Neutrophil (primary cell): ENCODE results near the gene TEAD1.

Experiments used
- H3K27ac ChIP-seq: fragments of 200-600 bp; sonication (generic); 2 replicates; pipeline ENCODE4 v1.5.1; 2016; ENCODE audit warnings: mild to moderate bottlenecking, moderate library complexity
- H3K27me3 ChIP-seq: fragments of 200-600 bp; sonication (generic); 2 replicates; pipeline ENCODE4 v1.6.0; 2016; ENCODE audit warnings: mild to moderate bottlenecking
- H3K36me3 ChIP-seq: fragments of 200-600 bp; sonication (generic); 2 replicates; pipeline ENCODE4 v1.5.1; 2017
- H3K4me1 ChIP-seq, 2 experiments: fragments of 200-600 bp in 1 of 2; sonication (generic) in 1 of 2; 1 replicate in 1 of 2; 2 replicates in 1 of 2; pipeline versions ENCODE4 v1.5.1 to v1.6.1; 2013 to 2016; ENCODE audit warnings: low read depth in 1 of 2, low read length in 1 of 2, mild to moderate bottlenecking in 1 of 2, moderate library complexity in 1 of 2; ENCODE audit not compliant: control insufficient read depth in 1 of 2, insufficient read depth in 1 of 2
- H3K4me3 ChIP-seq, 2 experiments: fragments of 200-600 bp in 1 of 2; sonication (generic) in 1 of 2; 1 replicate in 1 of 2; 2 replicates in 1 of 2; pipeline ENCODE4 v1.5.1; 2013 to 2016; ENCODE audit warnings: low read depth in 1 of 2, low read length in 1 of 2, mild to moderate bottlenecking in 1 of 2, moderate library complexity in 1 of 2
- H3K9me3 ChIP-seq: fragments of 200-600 bp; sonication (generic); 2 replicates; pipeline ENCODE4 v1.5.1; 2016
- TF ChIP-seq, protein P1 (sequence below): fragments of 200-600 bp; sonication (generic); IDR thresholded peaks from 2 replicates; pipeline ENCODE4 v1.5.1; 2016; ENCODE audit warnings: antibody characterized with exemption

The TEAD1 gene

DNA sequence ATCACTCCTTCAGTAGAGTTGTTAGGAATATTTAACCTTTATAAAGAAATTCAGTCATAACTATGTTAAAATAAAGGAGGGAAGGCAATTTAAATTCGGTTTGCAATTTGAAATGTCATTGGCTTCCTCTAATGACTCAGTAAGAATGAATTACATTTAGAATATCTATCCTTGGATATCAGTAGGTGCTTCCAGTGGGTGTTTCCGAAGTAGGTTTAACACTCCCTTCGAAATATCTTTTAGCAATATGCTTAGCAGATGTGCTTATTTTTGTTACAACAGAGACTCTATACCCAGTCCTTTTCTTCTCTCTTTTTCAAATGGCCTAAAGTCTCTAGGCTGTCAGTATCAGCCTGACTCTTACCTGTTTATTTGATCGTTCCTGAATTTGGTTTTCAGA lies 231.2 kb downstream of the TEAD1 start:
- Histone ChIP-seq H3K36me3 (no peaks in the 10 kb centered on the region), H3K9me3 (no peaks in the 10 kb centered on the region), H3K27me3 (peaks cover 28% of the 10 kb centered on the region), H3K4me3 (no peak overlapping the region), H3K4me1 (no peaks in the 10 kb centered on the region), H3K27ac (no peak overlapping the region)
- TF ChIP-seq, protein P1, sequence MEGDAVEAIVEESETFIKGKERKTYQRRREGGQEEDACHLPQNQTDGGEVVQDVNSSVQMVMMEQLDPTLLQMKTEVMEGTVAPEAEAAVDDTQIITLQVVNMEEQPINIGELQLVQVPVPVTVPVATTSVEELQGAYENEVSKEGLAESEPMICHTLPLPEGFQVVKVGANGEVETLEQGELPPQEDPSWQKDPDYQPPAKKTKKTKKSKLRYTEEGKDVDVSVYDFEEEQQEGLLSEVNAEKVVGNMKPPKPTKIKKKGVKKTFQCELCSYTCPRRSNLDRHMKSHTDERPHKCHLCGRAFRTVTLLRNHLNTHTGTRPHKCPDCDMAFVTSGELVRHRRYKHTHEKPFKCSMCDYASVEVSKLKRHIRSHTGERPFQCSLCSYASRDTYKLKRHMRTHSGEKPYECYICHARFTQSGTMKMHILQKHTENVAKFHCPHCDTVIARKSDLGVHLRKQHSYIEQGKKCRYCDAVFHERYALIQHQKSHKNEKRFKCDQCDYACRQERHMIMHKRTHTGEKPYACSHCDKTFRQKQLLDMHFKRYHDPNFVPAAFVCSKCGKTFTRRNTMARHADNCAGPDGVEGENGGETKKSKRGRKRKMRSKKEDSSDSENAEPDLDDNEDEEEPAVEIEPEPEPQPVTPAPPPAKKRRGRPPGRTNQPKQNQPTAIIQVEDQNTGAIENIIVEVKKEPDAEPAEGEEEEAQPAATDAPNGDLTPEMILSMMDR = no peak

DNA sequence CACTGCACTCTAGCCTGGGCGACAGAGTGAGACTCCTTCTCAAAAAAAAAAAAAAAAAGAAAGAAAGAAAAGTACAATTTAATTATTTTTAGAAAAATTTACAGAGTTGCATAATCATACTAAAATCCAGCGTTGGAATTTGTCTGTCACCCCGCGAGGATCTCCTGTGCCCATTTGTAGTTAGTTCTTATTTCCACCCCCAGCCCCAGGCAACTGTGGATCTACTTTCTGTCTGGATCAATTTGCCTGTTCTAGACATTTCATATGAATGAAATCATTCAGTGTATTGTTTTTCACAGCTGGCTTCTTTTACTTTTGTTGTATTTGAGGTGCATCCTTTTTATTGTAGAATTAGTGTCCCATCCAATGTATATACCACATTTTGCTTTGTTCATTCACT lies 232.3 kb downstream of the TEAD1 start:
- Histone ChIP-seq H3K9me3 (no peaks in the 10 kb centered on the region), H3K27me3 (peaks cover 28% of the 10 kb centered on the region), H3K4me3 (no peak overlapping the region), H3K36me3 (no peaks in the 10 kb centered on the region), H3K4me1 (no peaks in the 10 kb centered on the region), H3K27ac (no peak overlapping the region)
- TF ChIP-seq, protein P1 = no peak

DNA sequence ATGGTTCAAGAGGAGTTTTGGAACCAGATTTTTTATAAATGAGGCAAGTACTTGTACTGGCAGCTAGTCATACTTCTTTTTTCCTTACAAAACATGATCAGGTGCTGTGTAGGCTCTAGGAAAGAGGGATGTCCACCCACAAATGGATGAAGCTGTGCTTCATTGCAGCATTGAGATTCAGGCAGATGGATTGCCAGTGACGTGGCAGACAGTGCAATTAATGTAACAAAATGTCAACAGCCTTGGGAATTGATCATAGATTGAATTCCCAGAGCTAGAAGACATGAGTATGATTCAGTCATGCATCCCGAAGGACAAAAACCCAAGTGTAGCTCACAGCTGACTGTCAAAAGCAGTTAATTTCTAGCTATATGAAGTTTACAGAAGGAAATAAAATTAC lies 235.7 kb downstream of the TEAD1 start:
- no peak overlapping the region for H3K4me3 ChIP-seq
- H3K27ac ChIP-seq = no peak overlapping the region
- TF ChIP-seq, protein P1 = no peak
- H3K27me3 ChIP-seq = peaks cover 24% of the 10 kb centered on the region
- H3K4me1 ChIP-seq = no peaks in the 10 kb centered on the region
- no peaks in the 10 kb centered on the region for H3K9me3 ChIP-seq
- H3K36me3 ChIP-seq = no peaks in the 10 kb centered on the region

DNA sequence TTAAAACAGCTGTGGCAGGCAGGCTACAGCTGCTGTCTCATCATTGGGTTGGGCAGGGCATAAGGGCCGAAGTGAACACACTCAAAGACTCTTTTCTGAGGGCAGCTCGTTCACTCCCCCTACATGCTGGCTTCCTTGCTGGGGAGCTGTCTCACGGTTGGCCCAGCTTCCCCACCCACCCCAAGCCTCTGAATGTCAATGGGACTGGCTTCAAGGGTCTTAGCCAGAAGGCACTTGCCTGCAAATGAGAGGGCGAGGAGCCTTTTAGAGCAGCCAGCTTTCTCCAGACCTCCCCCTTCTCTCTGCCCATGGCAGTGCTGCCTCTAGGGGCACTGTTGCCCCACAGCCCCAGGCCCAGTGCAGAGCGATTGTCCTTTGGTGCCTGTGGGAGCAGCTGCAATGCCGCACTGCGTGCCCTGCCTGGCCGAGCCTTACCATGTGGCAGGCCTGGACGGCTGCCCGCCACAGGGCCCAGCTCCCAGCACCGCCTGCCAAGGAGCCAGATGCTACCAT lies 240.2 kb downstream of the TEAD1 start:
- Histone ChIP-seq H3K4me3 (no peak overlapping the region), H3K27ac (no peak overlapping the region)
- TF ChIP-seq, protein P1 = no peak

DNA sequence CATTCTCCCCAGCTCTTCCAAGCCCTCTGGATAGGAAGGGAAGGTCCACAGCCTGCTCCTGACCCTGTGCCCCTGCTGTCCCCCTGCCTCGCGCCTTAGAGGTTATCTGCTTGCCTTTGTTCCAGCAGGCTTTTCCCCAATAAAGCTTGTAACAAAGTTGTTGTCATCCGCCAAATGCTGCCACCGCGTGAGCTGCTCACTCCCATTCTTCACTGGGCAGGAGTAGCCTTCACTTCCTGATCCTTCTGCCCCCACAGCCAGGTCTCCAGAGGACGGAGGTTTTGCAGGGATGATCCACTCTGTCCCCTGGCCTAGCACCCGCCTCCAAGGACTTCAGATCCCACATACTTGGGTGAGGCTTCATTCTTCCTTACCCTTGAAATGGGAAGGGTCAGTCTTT lies 240.9 kb downstream of the TEAD1 start:
- no peak overlapping the region for H3K4me3 ChIP-seq
- H3K27ac ChIP-seq = no peak overlapping the region
- H3K27me3 ChIP-seq = peaks cover 19% of the 10 kb centered on the region
- TF ChIP-seq, protein P1 = no peak
- H3K4me1 ChIP-seq = no peaks in the 10 kb centered on the region
- no peaks in the 10 kb centered on the region for H3K9me3 ChIP-seq
- no peaks in the 10 kb centered on the region for H3K36me3 ChIP-seq

More for the DNA sequence above, 240.2 kb downstream of the TEAD1 start:
- peaks cover 13% of the 10 kb centered on the region for H3K27me3 ChIP-seq
- no peaks in the 10 kb centered on the region for H3K36me3 ChIP-seq
- no peaks in the 10 kb centered on the region for H3K4me1 ChIP-seq
- H3K9me3 ChIP-seq = no peaks in the 10 kb centered on the region

DNA sequence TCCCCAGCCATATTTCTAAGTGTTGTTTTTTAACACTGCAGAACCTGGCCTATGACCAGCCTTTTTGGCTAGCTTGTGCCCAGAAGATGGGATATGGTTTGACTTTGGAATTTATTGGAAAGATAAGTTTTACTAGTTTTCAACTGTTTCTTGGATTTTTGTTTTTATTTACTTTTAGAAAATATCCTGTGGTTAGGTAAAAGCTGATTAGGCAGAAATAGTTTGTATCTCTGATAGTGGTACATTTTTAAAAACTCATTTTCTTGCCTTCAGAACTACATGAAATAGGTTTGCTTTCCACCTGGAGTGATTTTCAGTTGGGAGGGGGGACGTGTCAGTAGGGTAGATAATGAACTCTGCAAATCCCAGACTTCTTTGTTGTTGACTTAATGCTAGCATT lies 243.6 kb downstream of the TEAD1 start:
- Histone ChIP-seq H3K27ac (no peak overlapping the region), H3K36me3 (no peaks in the 10 kb centered on the region)

More for the DNA sequence above, 243.6 kb downstream of the TEAD1 start:
- TF ChIP-seq, protein P1 = no peak
- Histone ChIP-seq H3K27me3 (peaks cover 22% of the 10 kb centered on the region), H3K4me3 (no peak overlapping the region), H3K9me3 (no peaks in the 10 kb centered on the region), H3K4me1 (no peaks in the 10 kb centered on the region)
